HG03521 (cell line): ENCODE data around the gene CSTF2T.
A peak's percentile ranks its signal among the peaks of the same experiment; 100 is the strongest.

ENCODE experiments used
- ATAC-seq: cut with Tn5 transposase; IDR thresholded peaks from one replicate; pipeline ENCODE4 v1.9.1; 2021; ENCODE audit warnings: mild to moderate bottlenecking, moderate library complexity; ENCODE audit not compliant: unreplicated experiment

The CSTF2T gene

GRCh38 chr10:51699475-51700227 lies at the start of gene CSTF2T:
Gene CSTF2T (minus strand): TSS chr10:51699595. CDS start chr10:51699549, 46 bp downstream.
- peak; percentile 91 for ATAC-seq

- ATAC-seq = no peak
These were observed 49.6 kb upstream of the CSTF2T start for GRCh38 chr10:51748959-51749358.

- ATAC-seq = no peak
These were observed 47.8 kb upstream of the CSTF2T start for GRCh38 chr10:51747216-51747615.

- ATAC-seq = no peak
These were observed 46.0 kb upstream of the CSTF2T start for GRCh38 chr10:51745397-51745796.

- no peak for ATAC-seq
These were observed 45.0 kb upstream of the CSTF2T start for GRCh38 chr10:51744235-51745000.

- peak; percentile 69 for ATAC-seq
These were observed 43.8 kb upstream of the CSTF2T start for GRCh38 chr10:51743146-51743545.

GRCh38 chr10:51733057-51733456 lies 33.7 kb upstream of the CSTF2T start:
- ATAC-seq = no peak

GRCh38 chr10:51729822-51730555 lies 30.6 kb upstream of the CSTF2T start:
- ATAC-seq = no peak

GRCh38 chr10:51724038-51724437 lies 24.6 kb upstream of the CSTF2T start:
- no peak for ATAC-seq

GRCh38 chr10:51718804-51719291 lies 19.5 kb upstream of the CSTF2T start:
- no peak for ATAC-seq

- ATAC-seq = no peak
These were observed 17.6 kb upstream of the CSTF2T start for GRCh38 chr10:51716981-51717380.

- ATAC-seq = no peak
These were observed 12.1 kb upstream of the CSTF2T start for GRCh38 chr10:51711519-51711891.

- ATAC-seq = no peak
These were observed 10.1 kb upstream of the CSTF2T start for GRCh38 chr10:51709324-51709972.

GRCh38 chr10:51708609-51709008 lies 9.2 kb upstream of the CSTF2T start:
- no peak for ATAC-seq

- ATAC-seq = no peak
These were observed 8.5 kb upstream of the CSTF2T start for GRCh38 chr10:51707821-51708424.

- ATAC-seq = no peak
These were observed 8.0 kb upstream of the CSTF2T start for GRCh38 chr10:51707392-51707791.

GRCh38 chr10:51706225-51706624 lies 6.8 kb upstream of the CSTF2T start:
- no peak for ATAC-seq

GRCh38 chr10:51705774-51706173 lies 6.4 kb upstream of the CSTF2T start:
- ATAC-seq = no peak

- ATAC-seq = no peak
These were observed 928 bp upstream of the CSTF2T start for GRCh38 chr10:51700228-51700817.

GRCh38 chr10:51699145-51699474 lies 285 bp downstream of the CSTF2T start:
- peak; percentile 31 for ATAC-seq
